ENCODE results near the gene FARP2.

DNA sequence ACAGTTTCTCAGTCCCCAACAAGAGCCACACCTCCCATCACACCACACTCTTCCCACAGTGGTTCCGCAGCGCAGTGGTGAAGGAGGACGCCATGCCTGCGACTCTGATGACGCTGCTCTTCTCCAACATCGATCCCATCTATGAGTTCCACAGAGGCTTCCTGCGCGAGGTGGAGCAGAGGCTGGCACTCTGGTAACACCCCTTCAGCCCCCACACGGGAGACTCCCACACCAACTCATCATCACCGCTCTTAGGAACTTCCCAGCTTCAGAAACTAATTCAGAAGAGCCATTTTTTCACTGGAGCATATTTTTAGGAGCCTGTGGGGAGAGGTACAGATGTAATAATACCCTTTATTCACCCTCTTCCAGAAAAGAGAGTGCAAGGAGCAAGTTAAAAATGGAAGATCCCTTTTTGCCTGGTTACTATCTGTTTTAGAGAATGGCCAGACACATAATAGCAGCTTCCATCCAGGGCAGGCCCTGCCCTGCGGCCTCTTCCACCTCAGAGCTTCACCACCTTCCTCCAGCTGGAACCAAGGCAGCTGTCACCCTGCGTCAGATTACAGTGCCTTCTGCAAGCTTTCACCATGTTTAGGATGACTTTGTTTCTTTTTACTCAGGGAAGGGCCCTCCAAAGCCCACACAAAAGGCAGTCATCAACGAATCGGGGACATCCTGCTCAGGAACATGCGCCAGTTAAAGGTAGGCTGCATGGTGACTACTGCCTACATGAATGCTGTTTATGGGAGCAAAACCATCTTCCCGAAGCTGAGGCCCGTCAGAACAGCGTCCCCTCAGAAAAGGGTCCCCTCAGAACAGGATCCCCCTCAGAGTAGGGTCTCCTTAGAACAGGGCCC lies 107.4 kb downstream of the FARP2 start:
- TF ChIP-seq, protein P1, sequence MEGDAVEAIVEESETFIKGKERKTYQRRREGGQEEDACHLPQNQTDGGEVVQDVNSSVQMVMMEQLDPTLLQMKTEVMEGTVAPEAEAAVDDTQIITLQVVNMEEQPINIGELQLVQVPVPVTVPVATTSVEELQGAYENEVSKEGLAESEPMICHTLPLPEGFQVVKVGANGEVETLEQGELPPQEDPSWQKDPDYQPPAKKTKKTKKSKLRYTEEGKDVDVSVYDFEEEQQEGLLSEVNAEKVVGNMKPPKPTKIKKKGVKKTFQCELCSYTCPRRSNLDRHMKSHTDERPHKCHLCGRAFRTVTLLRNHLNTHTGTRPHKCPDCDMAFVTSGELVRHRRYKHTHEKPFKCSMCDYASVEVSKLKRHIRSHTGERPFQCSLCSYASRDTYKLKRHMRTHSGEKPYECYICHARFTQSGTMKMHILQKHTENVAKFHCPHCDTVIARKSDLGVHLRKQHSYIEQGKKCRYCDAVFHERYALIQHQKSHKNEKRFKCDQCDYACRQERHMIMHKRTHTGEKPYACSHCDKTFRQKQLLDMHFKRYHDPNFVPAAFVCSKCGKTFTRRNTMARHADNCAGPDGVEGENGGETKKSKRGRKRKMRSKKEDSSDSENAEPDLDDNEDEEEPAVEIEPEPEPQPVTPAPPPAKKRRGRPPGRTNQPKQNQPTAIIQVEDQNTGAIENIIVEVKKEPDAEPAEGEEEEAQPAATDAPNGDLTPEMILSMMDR (IDR thresholded peaks at IDR 0.05; ENCODE audit: low read depth, low read length): no peak
- TF ChIP-seq EZH2phosphoT487 (IDR thresholded peaks at IDR 0.05; ENCODE audit: low read depth): no peak
